NCI-H2196 treated with DMSO at 0.1 percent for 48 hours (cell line): ENCODE data around the gene ANKRD10.
"Not testable (repeated sequence)": the region's sequence is repeated elsewhere in the genome, so short reads cannot be mapped to it uniquely, and the experiment has no call there.

Experiments used
- DNase-seq: peaks from one replicate; lab custom pipeline; 2025; ENCODE audit not compliant: unreplicated experiment; lab: John Stamatoyannopoulos, UW

Gene ANKRD10

GRCh38 chr13:110915057-110915873 is at the start of gene ANKRD10:
ANKRD10 (minus strand) TSS chr13:110915069; CDS start chr13:110914934, 135 bp downstream.
- DNase-seq: peak; percentile 93

DNA sequence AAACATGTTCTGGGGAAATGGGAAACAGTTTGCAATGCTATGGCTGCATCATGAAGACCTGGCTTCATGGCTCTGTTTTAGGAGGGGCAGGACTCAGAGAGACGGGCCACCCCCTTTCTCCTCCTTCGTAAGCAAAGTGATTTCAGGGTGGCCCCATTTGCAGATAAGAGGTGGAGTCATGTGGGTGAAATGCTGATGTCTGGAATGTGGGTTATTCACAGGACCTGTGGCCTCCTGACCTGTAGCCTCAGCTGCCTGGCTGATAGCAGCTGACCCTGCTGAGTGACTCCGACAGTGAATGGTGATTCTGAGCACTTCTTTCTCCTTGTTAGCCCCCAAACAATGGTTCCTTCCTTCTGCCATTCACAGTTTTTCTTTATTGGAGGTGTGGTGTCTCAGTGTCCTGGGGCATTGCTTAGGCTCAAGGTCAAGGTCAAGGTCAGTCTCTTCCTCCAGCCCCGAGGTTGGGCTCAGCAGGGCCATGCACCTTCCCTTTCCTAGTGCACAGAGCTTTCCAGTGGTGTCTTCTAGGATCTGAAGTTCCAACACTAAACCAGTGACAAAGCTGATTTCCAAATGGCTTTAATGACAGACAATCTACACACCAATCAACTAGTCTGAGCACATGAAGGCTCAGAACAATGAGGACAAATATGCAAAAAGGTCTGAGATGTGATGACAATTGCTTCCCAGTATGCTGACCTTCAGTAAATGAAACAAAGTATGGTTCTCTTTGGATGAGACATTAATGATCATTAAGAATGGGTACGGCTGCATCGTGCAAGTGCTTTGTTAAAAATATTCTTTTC is 49.6 kb upstream of the ANKRD10 start:
- no peak for DNase-seq

- DNase-seq: no peak
These were observed 48.7 kb upstream of the ANKRD10 start for GRCh38 chr13:110963554-110963970.

DNA sequence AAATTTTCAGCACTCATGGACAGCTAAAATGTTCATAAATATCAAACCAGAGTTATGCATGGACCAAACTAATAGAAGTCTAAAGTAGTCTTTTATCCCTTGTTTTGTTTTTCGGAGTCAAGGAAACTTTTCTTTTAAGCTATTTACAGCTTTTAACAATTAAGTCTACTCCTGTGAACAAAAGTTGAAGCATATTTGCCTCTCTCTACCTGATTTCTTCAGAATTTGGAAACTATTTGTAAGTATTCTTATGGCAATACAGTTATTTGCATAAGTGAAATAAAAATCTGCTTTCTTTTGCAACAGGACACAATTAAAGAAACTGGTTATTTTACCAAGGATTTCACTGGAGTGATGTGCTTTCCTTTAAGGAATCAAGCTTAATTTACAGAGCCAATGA is 47.1 kb upstream of the ANKRD10 start:
- DNase-seq: no peak

DNA sequence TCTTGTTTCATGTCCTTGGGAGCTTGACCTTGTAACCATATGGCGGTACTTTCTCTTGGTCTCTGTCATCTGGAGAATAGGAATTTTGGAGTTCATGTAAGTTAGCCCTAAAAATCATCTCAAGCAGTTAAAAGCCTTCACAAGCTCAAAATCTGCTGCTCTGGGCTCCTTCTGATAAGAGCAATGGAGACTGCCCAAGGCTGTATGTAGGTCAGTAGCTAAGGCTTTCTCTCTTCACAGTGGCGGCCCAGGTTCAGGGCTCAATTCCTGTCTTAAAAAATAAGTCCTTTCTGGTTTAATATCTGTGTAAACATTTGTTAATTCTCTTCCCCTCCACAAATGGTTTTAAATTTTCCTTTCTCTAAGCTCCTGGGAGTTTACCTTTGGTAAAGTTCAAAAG is 45.3 kb upstream of the ANKRD10 start:
- no peak for DNase-seq

- no peak for DNase-seq
These were observed 43.1 kb upstream of the ANKRD10 start for GRCh38 chr13:110957931-110958330.

DNA sequence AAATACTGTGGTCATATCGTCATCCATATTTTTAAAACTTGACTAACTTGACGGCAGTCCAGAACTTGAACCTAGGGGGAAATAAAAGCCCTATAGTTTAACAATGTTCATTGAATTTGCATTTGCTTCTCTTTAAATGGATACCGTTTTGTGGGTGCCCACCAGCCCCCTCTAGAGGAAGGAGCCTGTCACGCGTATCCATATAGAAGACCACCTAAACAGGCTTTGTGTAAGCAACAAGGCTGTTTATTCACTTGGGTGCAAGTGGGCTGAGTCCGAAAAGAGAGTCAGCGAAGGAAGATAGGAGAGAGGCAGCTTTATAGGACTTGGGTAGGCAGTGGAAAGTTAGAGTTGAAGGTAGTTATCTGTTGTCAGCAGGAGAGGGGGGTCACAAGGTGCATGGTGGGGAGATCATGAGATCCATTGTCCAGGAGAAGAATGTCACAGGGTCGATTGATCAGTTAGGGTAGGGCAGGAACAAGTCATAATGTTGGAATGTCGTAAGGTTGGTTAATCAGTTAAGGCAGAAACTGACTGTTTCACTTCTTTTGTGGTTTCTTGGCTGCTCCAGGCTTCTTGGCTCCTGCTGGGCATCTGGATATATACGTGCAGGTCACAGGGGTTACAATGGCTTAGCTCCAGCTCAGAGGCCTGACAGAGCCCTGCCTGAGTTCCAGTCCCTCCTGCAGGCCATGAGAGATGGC is 42.5 kb upstream of the ANKRD10 start:
- DNase-seq: no peak

GRCh38 chr13:110956216-110956615 is 41.3 kb upstream of the ANKRD10 start:
- not testable (repeated sequence) for DNase-seq

DNA sequence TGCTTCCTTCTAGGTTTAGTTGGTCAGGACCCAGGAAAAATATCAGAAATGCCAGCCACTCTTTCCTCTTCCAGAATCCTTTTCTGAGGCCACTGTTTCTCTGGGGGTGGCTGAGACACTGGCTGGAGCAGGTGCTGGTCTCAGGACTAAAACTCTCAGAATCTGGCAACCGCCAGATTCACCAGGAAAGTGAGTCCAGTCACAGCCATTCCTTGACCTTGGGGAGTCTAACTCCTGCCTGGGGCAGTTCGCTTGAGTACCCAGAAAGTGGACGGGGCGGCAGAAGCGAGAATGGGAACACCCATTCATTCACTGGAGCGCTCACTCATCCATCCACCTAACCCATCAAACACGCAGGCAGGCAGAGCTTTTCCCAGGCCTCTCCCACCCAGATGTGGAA is 40.7 kb upstream of the ANKRD10 start:
- not testable (repeated sequence) for DNase-seq

- not testable (repeated sequence) for DNase-seq
These were observed 40.2 kb upstream of the ANKRD10 start for GRCh38 chr13:110955072-110955503.

- DNase-seq: not testable (repeated sequence)
These were observed 39.7 kb upstream of the ANKRD10 start for GRCh38 chr13:110954533-110954920.

DNA sequence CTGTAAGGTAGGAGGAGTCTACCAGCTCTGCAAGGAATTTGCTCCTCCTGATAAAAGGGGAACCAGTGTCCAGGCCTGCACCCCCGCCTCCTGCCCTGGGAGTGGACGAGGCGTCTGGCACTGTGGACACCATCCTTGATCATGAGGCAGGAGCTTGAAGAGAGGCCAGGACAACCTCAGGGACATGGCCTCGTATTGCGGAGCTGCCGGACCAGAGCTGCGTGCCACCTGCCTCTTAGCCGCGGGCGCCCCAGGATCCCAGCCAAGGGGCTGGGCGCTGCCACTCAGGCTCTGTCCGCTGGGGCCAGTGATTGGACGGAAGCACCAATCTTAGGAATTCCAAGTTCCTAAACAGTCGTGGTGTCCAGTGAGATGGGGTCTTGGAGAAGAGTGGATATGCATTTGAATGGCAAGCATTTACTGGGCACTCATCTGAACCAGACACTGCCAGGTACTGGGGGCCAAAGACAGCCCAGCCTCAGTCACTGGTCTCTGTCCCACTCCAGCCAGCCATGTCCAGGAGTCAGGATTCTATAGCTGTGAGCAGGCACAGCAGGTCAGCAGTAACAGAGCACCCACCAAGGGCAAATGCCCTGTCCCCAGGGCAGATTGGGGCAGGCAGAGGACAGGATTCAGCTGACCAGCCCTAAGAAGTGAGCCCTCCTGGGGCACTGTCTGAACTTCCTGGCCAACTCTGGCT is 39.1 kb upstream of the ANKRD10 start:
- no peak for DNase-seq

- no peak for DNase-seq
These were observed 38.5 kb upstream of the ANKRD10 start for GRCh38 chr13:110953416-110953815.

DNA sequence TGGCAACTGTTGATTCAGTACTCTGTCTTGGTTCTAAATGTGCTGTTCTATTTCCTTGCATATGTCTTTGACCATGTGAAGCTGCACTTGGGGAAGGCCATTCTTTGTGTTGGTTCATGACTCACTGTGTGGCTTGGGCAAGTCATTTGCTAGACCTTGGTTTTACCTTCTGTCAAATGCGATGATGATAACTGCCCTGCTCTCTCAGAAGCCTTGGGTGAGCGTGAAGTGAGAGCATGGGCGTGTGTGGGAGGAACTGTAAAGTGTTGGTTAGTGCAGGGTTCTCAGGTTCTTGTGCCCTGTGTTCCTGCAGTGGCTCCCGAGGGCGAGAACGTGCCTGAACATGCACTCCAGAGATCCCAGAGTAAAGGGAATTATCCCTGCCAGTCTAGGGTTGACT is 37.3 kb upstream of the ANKRD10 start:
- not testable (repeated sequence) for DNase-seq

DNA sequence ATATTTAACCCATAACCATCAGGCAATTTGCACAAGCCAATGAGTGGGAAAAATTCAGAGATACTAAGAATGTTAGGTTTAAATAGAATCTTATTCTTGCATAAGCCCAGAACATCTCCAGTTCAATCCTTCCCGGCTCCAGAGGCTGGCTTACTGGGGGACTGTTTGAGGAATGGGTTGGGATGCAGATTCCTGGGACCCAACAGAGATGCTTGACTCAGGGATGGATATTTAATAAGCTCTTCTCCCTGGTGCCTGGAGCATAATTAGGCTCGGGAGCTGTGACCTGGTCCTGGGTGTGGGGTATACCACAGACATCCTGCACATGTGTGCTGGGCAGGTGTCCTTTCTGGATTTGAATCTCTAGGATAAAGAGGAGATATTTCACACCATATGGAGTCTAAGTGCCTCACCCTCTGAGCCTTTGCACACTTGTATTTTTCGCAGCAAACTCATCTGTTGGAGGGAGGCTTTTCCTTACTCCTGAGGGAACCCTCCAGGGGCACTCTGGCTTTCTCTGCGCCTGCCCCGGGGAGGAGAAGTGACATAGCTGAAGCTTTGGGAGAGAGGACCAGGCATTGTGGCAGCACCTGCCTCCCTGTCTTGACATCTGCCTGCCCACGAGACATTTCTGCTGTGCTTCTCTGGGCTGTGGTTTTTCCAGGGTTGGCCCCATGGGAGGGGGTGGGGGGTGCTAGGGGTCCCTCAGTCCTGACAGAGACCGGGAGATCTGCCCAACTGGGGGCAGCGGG is 36.1 kb upstream of the ANKRD10 start:
- no peak for DNase-seq

- DNase-seq: no peak
These were observed 35.5 kb upstream of the ANKRD10 start for GRCh38 chr13:110950356-110950755.

DNA sequence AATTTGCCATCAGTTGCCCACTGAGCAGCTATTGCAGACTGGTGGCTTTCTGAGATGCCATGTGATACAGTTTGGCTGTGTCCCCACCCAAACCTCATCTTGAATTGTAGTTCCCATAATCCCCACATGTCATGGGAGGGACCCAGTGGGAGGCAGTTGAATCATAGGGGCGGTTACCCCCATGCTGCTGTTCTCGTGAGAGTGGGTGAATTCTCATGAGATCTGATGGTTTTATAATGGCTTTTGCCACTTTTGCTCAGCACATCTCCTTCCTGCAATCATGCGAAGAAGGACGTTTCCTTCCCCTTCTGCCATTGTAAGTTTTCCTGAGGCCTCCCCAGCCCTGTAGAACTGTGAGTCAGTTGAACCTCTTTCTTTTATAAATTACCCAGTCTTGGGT is 34.8 kb upstream of the ANKRD10 start:
- no peak for DNase-seq

GRCh38 chr13:110949116-110949515 is 34.2 kb upstream of the ANKRD10 start:
- DNase-seq: no peak

DNA sequence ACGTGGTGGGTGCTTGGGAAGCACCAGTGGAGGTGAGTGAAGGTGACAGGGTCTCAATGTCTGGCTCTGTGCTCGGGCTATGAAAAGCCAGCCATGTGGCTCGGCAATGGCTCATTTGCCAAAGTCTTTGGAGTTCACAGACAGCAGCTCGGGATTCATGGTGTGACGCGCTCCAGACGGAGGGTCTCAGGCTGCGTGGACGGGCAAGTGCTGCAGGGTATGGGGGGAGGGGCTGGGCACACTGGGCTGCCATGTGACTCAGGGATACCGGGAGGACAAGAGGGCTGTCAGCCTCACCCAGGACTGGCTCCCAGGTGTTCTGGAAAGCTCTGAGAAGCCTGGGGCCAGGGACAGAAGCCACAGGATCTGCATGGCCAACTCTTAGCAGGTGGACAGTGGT is 32.5 kb upstream of the ANKRD10 start:
- DNase-seq: not testable (repeated sequence)

GRCh38 chr13:110945928-110946570 is 31.2 kb upstream of the ANKRD10 start:
- DNase-seq: no peak
